ENCODE data around the gene SLC18A2.
"Not testable (repeated sequence)": the region's sequence is repeated elsewhere in the genome, so short reads cannot be mapped to it uniquely, and the experiment has no call there.

The SLC18A2 gene

DNA sequence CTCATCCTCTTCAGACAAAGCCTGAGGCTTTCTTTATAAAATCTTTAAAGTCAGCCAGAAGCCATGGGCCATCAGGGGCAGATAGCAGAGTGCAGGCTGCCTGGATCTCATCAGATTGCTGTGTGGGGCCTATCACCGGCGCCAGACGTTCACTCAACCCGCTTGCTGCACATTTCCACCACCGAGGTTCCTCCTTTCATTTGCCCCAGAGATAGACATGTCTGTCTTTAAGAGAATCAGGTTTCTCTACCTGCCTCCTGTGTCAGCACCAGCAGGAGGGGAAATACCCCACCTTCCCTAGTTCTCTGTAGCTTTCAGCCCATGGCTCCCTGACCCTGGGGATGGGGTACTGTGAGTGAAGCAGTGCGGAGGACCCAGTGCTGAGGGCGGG, 22.0 kb downstream of the SLC18A2 start:
- no peak for DNase-seq (ENCODE audit: low read depth)

DNA sequence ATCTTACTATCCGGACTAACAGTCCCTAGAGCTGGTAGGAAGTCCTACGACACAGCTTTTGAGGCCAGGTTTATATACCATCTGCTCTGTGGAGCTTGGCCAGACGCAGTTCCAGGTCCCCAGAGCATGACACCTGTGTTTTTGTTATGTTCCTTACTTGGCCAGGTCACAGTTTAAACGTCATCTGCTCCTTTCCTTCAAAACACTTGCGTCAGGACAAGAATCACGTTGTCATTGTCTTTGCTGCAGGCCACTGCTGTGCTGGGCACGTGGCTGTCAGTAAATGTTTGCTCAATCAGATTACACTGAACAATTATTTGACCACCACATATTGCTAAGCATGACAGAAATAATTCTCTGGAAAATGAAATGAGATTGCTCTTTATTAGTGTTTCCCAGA, 23.9 kb downstream of the SLC18A2 start:
- no peak for DNase-seq (ENCODE audit: low read depth)

DNA sequence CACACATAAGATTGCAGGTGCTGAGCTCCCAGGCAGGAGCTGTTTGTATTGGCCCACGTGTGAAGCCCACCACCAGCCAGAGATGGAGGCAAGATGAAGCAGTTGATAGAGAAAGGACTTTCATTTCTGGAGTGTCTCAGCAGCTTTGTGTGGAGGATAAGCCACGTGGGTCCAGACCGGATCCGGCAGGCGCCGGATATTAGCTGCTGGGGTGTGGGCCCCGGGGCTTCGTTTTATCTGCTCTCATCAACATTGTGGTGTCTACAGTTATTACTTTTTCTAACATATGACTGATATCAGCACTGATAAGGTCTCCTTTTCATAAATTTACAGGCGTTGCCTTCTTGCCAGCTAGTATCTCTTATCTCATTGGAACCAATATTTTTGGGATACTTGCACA, 25.5 kb downstream of the SLC18A2 start:
- DNase-seq (ENCODE audit: low read depth): no peak

DNA sequence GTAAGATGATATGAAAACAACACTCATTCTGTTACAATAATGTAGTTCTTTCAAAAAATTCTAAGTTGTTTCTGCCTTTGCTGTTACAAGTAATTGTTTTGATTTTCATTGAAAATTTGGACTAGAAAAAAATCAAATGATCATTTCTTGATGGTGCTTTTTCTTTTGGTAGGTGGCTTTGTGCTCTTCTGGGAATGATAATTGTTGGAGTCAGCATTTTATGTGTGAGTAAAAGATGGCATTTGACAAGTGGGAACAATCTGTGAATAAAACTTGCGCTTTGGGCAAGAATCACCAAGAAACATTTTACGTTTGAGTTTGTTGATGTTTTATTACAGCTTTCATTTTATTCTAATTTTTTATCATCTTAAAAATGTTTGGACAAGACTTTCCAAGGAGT, 25.9 kb downstream of the SLC18A2 start:
- DNase-seq (ENCODE audit: low read depth): no peak

DNA sequence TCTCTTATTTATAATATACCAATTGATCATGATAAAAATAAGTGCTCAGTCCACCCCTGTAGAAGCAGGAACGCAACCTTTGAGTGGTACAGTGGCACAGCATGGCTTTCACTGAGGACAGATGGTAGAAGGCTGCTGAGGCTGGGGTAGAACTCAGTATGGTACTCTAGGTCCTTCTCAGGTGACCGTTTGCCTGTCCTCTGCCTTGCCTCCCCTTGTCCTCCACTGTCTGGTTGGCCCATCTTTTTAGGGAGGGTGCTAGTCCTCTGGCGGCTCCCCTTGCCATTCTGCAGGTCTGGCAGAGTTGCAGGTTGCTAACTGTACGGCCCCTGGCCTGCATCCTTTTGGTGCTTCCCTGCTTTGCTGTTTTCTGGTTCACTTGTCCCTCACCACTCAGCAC, 27.3 kb downstream of the SLC18A2 start:
- DNase-seq (ENCODE audit: low read depth): no peak

DNA sequence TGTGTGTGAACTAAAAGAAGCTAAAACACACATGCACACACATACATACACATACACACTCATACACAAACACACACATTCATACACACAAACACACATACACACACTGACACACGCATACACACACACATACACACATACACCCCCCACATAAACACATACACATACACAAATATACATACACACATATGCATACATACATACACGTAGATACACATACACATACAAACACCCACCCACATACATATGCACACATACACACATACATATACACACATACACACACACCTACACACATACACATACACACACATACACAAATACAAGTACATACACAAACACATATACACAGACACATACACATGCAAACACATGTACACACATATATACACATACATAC, 28.0 kb downstream of the SLC18A2 start:
- DNase-seq (ENCODE audit: low read depth): no peak

DNA sequence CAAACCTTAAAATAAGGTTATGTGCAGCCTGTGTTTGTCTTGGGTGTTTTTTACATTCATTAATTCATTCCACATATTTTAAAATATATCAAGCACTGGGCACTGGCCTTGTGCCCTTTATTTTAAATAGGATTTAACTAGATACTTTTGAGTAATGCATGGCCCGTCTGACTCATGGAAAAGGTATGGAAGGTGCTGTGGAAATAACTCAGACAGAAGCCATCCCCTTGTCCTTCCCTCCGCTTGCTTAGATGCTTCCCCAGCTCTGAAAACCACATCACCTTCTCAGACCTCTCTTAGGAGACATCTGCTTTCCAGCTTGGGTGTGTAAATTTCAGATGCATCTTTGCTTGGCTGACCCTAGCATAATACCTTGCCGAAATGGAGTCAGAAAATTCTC, 30.5 kb downstream of the SLC18A2 start:
- DNase-seq (ENCODE audit: low read depth): peak; percentile 22

DNA sequence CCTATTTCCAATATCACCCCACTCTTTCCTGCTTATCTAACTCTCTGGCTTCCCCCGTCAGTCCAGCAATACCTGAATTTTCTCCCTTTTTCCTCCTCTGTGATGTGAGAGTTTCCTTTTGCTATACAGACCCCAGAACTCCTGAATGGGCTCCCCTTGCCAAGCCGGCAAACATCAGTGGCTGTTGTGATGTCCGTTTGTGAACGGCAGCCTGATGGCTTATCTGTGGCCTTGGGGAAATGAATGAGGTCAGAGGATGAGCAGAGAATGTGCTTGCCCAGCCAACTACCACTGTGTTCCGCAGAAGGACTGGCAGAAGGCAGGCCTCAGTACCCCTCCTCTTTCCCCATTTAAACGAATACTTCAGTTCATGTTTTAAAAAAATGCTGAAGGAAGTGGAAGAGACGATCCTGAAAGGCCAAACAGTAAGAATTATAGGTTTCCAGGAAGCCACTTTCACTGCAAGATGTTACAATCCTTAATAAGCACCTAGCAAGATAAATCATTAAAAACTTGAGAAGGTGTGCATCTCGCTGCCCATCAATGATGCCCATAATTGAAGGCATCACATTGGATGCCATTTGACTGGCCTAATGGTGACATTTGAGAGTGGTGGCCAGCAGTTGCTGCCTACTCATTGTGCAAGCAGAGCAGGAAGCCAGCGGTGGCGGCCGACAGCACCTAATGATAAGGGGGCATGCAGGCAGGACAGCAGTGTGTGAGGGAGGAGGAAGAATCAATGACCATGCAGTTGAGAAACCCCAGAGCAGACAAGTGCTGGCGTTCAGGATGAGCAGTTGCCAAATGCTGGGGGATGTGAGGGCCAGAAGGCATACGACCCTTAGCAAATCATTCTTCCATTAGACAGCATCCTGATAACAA, 31.5 kb downstream of the SLC18A2 start:
- DNase-seq (ENCODE audit: low read depth): no peak

- no peak for DNase-seq (ENCODE audit: low read depth)
Measured at GRCh38 chr10:117273980-117274379, 33.1 kb downstream of the SLC18A2 start.

GRCh38 chr10:117274509-117274908, 33.6 kb downstream of the SLC18A2 start:
- no peak for DNase-seq (ENCODE audit: low read depth)

DNA sequence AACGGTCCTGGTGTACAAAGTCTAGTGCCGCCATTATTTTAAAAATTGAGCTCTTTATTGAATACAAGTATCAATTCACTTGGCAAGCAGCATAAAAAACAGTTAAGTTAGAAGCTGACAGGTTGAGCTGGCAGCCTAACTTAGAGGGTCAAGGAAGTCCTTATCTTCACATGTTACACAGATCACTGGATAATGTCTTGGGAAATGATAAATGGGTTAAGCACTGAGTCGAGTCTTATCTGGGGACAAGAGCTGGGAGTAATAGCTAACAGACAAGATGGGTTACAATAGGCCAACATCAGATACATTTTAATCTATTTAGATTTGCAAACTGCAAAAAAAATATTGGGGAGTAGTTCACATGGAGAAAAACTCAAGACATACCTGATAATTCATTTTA, 34.2 kb downstream of the SLC18A2 start:
- DNase-seq (ENCODE audit: low read depth): no peak

DNA sequence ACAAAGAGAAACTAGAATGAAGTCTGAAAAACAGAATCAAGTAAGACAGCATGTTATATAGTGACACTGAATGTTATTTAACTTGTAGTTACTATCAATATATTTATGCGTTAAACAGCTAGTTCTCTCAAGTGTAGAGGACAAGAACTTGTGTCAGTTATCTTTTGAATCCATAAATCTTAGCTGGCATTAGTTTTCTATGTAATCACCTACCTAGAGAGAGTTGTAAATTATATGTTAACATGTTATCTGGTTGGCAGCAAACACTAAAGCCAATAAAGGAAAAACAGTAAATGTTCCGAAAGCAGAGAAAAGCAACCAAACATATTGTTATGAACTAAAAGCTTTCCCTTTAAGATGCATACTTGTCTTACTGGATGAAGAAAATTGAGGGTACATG, 36.8 kb downstream of the SLC18A2 start:
- DNase-seq (ENCODE audit: low read depth): no peak

DNA sequence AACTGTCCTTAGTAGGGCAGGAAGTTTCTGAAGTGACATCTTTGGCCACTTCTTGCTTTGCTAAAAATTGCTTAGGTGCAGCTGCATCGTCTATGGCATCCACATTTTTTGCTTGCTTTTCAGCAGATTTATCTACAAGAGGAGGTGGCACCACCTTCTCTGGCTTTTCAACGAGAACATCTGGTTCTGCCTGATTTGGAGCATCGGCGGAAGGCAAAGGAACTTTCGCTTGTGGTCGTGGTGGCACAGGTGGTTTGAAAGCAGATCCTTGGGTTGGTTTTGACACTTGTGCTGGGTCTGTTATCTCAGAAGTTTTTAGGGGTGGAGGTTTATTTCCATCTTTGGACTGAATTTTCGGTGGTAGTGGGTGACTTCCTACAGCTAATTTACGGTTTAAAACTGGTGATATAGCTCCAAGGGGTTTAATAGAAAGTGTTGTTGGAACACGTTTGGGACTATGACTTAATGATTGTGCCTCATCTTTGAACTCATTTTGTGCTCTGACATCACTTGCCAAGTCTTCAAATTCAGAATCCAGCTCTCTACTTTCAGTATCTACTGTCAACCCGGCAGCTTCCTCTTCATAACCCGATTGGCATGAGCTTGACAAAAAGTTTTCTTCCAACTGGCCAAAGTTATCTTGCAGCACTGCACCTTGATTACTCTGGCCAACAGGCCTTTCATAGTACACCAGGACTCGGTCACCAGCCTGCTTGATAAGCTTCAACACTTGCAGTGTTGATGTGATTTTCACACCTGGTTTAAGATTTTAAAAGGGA, 44.0 kb downstream of the SLC18A2 start:
- no peak for DNase-seq (ENCODE audit: low read depth)

GRCh38 chr10:117290872-117291271, 50.0 kb downstream of the SLC18A2 start:
- not testable (repeated sequence) for DNase-seq (ENCODE audit: low read depth)

DNA sequence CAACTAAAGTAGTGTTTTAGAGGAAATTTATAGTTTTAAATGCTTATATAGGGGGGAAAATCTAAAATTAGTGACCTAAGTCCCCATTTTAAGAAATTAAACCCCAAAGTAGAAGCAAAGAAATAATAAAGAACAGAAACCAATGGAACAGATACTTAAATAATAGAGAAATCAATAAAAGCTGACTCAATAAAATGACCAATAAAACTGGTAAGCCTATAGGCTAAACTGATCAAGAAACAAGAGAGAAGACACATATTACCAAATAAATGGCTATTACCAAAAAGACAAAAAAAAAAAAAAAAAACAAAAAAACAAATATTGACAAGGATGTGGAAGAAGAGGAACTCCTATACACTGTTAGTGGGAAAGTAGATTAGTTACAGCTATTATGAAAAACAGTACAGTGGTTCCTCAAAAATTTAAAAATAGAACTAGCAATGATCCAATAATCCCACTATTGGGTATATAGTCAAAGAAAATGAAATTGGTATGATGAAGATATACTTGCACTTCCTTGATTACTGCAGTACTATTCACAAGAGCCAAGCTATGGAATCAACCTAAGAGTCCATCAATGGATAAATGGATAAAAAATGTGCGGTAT, 53.2 kb downstream of the SLC18A2 start:
- DNase-seq (ENCODE audit: low read depth): no peak

DNA sequence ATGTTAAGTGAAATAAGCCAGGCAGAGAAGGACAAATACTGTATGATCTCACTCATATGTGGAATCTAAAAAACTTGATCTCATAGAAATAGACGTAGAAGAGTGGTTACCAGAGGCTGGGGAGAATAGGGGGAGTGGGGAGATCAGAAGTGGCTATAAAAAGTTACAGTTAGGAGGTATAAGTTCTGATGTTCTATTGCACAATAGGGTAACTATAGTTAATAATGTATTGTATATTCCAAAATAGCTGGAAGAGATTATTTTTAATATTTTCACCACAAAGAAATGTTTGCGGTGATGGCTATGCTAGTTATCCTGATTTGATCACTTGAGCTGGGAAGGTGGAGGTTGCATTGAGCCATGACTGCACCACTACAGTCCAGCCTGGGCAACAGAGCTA, 53.8 kb downstream of the SLC18A2 start:
- no peak for DNase-seq (ENCODE audit: low read depth)

DNA sequence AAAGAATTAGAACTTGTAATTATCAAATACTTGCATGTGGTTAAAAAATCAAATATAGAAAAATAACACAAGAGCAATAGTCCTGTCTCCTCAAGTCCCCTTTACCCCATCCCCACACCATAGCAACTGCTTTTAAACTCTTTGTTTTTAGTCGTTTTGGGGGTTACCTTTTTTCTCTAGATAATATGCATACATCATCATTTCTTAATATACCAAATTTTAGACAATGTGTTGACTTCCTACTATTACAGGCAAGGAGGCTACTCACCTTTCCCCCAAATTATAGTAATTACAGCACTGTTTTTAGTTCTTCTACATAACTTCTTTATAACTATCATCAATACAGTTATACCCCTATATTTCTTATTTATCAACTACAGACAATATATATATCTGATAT, 57.3 kb downstream of the SLC18A2 start:
- no peak for DNase-seq (ENCODE audit: low read depth)

DNA sequence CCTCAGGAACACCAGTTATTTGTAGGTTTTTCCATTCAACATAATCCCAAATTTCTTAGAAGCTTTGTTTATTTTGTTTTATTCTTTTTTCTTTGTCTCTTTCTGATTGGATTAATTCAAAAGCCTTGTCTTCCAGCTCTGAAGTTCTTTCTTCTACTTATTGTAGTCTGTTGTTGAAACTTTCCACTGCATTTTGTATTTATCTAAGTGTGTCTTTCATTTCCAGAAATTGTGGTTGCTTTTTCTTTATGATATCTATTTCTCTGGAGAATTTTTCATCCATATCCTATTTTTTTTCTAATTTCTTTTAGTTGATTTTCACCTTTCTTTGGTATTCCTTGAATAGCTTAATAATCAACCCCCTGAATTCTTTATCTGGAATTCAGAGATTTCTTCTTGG, 58.5 kb downstream of the SLC18A2 start:
- DNase-seq (ENCODE audit: low read depth): no peak

GRCh38 chr10:117300671-117301070, 59.8 kb downstream of the SLC18A2 start:
- no peak for DNase-seq (ENCODE audit: low read depth)

DNA sequence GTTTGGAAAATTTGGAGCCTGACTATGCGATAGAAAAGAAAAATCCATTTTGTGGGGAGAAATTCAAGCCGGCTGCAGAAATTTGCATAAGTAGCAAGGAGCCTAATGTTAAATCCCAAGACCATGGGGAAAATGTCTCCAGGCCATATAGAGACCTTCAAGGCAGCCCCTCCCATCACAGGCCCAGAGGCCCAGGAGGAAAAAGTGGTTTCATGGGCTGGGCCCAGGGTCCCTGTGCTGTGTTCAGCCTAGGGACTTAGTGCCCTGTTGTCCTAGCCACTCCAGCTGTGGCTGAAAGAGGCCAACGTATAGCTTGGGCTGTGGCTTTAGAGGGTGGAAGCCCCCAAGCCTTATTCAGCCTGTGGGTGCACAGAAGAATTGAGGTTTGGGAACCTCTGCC, 62.5 kb downstream of the SLC18A2 start:
- not testable (repeated sequence) for DNase-seq (ENCODE audit: low read depth)

DNA sequence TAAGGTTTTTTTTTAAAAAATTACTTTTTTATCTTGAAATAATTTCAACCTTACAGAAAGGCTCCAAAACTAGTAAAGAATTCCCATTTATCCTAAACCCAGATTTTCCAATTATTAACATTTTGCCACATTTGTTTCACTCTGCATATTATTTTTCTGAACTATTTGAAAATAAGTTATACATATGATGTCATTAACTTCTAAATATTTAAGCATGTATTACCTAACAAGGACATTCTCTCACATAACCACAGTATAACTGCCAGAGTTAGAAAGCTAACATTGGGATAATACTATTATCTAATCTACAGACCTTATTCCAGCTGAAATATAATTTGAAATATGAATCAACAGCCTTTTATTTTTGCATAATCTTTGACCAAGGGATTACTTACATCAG, 65.8 kb downstream of the SLC18A2 start:
- peak; percentile 5 for DNase-seq (ENCODE audit: low read depth)

- DNase-seq (ENCODE audit: low read depth): peak; percentile 21
Measured at GRCh38 chr10:117311261-117311660, 70.3 kb downstream of the SLC18A2 start.

DNA sequence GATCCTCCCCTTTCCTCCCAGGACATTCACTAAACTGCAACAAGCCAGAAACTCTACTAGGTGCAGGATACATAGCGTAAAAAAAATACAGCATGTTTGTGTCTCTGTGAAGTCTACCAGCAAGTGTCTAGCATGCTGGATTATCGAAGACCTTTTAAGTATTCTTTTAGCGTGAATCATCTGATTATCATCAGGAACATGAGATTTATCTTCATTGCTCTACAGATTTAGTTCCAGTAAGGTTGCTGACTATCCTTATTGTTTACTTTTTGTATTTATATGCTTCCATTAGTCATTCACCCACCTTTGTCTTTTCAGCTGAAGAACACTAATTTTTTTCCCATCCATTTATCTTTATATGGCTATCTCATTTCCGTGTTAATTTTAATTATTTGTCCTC, 71.5 kb downstream of the SLC18A2 start:
- DNase-seq (ENCODE audit: low read depth): peak; percentile 15

All from amniotic epithelial cell (primary cell).